Right ventricle myocardium inferior (tissue), 1 donor: ENCODE measurements around the gene OTOP2. TPM values are rescaled to one million over a fixed set of nuclear protein-coding genes. Genes with fewer than 3 reads are reported as not detected.
"Not testable (repeated sequence)": the region's sequence is repeated elsewhere in the genome, so short reads cannot be mapped to it uniquely, and the experiment has no call there.

Experiments used
- ATAC-seq: fragments of 200-7000 bp; cut with Tn5 transposase; one replicate; pipeline ENCODE4 v1.9.1; 2020; ENCODE audit warnings: mild to moderate bottlenecking, moderate library complexity
- DNase-seq: peaks from one replicate; pipeline ENCODE4 v3.0.0; 2021; ENCODE audit errors: missing footprints
- intact Hi-C: fragments of 100-400 bp; cut with DNase I; formaldehyde crosslinking; loops from one replicate; pipeline ENCODE4 v1.11.0; 2022
- total RNA-seq: library from RNA; stranded (reverse); fragmentation: NEBNext Ultra II Directional; extraction: Animal tissue kit (Norgen Biotek cat#: 25700); gene quantifications from one replicate; pipeline ENCODE4 v1.2.1, GENCODE V29; 2021
- donor health status: DM: no; HTN: yes; CAD: no; lungs with severe emphysema.

Gene OTOP2
- total RNA-seq, 1 donor from 2014 or later, result not detected

DNA sequence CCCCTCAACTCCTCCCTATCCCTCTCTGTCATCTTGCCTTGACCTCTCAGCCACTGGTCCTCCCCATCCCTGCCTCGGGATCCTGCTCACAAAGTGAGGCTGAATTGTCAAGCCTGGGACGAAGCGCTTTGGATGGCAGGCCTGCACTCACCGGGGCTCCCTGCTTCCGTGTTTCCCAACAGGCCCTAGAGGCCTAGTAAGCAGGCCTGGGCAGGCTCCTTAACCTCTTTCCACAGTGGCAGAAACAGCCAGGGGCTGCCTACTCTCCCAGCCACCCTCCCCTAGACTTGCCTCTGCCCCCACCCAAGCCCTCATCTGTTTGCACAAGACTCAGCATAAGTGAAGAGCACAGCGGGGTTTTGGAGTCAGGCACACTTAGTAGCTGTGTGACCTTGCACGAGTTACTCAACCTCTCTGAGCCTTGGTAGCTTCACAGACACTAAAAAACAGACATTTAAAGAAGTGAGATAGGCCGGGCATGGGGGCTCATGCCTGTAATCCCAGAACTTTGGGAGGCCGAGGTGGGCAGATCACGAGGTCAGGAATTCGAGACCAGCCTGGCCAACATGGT is 25.6 kb upstream of the OTOP2 start:
- no peak for ATAC-seq
- intact Hi-C loops, result no loop called here
- DNase-seq, result no peak

DNA sequence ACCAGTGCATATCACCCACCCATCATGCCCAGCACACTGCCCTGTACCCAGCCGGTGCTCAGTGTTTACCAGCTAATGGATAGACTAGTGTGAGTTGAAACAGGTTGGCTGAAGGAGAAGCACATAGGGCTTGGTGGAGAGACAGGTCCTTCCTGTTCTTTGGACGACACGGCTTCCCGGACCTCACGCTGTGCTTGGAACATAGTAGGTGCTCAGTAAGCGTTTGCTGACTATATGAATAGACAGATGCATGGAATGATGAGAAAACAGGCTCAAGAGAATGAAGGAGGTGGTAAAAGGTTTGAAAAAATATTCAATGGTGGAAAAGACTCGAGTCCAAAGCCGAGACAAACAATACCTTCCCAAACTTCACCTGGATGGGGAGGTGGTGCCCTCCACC is 23.9 kb upstream of the OTOP2 start:
- intact Hi-C loops, result no loop called here
- DNase-seq (no peak), ATAC-seq (no peak)

DNA sequence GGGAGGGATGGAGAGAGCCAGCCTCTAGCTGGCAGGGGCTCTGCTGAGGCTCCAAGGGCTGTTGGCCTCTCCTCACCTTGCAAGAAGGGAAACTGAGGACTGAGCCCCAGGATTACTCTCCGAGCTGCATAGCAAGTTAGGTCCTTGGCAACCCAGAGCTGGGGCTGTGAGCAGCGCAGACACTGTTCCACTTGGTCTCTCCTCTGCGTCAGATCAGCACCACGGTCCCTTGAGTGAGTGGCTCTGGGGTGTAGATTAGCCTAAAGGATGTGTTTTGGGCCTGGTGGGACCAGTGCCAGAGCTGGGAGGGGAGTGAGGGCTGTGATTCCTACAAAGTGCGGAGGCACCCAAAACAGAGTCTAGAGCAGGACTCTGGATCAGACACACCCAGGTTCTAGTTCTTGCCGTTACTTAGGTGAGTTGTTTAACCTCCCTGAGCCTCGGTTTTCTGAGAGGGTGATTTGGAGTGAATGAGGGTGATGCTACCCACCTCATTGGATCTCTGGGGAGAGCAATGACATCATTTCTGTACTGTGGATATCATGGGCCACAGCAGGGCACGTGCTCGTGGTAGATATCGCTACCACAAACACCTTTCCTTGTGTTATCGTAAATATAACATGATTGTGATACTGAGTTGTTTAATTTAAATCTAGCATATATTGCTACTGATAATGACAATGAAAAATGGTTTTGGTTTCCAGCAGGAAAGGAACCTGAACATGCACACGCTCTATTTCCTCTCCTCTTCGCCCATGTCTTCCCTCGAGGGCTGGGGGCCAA is 22.5 kb upstream of the OTOP2 start:
- ATAC-seq (no peak), DNase-seq (no peak)
- intact Hi-C loops, result no loop called here

DNA sequence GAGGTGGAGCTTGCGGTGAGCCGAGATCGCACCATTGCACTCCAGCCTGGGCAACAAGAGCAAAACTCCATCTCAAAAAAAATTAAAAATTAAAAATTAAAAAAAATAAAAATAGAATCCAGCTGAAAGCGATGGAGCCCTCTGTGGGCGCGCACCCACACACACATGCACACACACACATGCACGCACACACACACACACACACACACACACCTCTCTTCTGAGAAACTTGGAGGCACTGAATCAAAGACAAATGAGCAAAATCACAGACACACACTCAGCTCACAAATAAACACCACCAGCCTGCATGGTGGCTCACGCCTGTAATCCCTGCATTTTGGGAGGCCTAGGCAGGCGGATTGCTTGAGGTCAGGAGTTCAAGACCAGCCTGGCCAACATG is 21.0 kb upstream of the OTOP2 start:
- intact Hi-C loops, result no loop called here
- ATAC-seq (no peak), DNase-seq (no peak)

DNA sequence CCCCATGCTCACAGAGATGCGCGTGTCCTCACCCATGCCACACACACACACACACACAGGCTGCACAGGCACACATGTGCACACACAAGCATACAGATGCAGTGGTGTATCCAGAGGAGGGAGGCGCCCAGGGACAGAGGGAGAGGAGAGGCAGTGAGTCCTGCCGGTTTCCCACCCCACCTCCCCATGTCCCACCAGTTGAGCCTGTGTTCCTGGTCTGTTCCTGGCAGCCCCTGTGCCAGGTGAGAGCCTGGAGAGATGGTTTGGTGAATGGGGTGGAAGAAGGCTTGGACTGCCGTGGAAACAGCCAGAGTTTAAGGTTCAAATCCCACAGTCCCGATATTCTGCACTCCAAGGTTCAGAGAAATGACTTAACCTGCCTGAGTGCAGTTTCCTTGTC is 20.4 kb upstream of the OTOP2 start:
- no peak for ATAC-seq
- no peak for DNase-seq
- intact Hi-C loops, result no loop called here

DNA sequence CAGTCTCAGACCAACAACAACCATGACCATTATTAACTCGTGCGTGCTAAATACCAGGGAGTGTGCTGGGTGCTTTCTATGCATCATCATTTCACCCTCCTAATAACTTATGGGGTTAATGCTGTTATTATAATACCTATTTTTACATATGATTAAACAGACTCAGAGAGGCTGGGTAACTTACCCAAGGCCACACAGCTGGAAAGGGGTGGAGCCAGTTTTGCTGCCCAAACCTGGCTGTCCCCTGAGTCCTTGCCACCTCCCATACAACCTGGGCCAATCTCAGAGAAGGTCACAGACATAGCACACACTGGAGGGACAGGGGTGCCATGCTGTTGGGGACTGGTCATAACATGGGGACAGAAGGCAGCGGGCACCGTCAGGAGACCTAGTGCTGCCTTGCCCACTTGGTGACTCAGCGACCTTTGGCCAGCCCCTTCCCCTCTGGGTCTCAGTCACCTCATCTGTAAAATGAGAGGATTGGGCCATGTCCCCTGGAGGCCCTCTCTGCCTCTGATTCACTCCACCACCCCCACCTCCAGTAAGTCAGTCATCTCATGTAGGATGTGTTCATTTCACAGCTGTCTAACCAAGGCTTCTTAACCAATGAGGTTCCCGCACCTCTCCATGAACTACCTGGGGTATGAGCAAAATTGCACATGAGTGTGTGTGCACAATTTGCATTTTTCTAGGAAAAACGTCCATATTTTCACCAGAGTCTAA is 19.2 kb upstream of the OTOP2 start:
- intact Hi-C loops, result no loop called here
- no peak for DNase-seq
- no peak for ATAC-seq

DNA sequence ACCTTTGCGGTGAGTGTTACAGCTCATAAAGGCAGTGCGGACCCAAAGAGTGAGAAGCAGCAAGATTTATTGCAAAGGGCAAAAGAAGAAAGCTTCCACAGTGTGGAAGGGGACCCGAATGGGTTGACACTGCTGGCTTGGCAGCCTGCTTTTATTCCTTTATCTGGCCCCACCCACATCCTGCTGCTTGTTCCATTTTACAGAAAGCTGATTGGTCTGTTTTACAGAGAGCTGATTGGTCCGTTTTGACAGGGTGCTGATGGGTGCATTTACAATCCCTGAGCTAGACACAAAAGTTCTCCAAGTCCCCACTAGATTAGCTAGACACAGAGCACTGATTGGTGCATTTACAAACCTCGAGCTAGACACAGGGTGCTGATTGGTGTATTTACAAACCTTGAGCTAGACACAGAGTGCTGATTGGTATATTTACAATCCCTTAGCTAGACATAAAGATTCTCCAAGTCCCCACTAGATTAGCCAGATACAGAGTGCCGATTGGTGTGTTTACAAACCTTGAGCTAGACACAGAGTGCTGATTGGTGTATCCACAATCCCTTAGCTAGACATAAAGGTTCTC is 17.8 kb upstream of the OTOP2 start:
- intact Hi-C loops, DNase-seq: not testable (repeated sequence)

DNA sequence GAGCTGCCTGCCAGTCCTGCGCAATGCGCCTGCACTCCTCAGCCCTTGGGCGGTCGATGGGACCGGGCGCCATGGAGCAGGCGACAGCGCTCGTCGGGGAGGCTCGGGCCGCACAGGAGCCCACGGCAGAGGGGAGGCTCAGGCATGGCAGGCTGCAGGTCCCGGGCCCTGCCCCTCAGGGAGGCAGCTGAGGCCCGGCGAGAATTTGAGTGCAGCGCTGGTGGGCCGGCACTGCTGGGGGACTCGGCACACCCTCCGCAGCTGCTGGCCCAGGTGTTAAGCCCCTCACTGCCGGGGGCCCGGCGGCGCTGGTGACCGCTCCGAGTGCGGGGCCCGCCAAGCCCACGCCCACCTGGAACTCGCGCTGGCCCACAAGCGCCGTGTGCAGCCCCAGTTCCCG is 17.1 kb upstream of the OTOP2 start:
- intact Hi-C loops, result no loop called here
- no peak for ATAC-seq
- DNase-seq, result no peak

More for the DNA sequence above, 17.8 kb upstream of the OTOP2 start:
- ATAC-seq, result not testable (repeated sequence)

DNA sequence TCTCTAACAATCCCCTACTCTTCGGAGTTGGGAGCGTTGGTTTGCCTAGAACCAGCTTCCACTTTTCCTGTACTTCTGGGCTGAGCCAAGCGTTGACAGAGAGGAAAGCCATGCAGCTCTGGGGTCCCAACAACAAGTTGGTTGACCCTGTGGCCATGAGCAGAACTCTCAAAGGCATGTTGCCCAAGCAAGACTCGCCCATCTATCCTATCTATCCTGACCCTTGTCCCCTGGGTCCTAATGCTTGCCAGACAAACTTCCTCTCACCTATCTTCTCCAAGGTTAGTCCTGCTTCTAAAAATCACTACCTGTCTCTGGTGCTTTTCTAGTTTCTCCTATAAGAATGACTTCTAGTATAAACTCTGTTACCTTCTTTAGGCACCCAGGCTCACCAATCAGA is 15.0 kb upstream of the OTOP2 start:
- intact Hi-C loops, ATAC-seq, DNase-seq: not testable (repeated sequence)

DNA sequence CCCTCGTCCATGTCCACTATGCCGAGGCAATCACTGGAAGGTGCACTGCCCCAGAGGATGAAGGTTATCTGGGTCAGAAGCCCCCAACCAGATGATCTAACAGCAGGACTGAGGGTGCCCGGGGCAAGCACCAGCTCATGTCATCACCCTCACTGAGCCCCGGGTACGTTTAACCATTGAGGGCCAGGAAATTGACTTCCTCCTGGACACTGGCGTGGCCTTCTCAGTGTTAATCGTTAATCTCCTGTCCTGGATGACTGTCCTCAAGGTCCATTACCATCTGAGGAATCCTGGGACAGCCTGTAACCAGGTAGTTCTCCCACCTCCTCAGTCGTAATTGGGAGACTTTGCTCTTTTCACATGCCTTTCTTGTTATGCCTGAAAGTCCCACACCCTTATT is 12.7 kb upstream of the OTOP2 start:
- ATAC-seq, intact Hi-C loops, DNase-seq: not testable (repeated sequence)

DNA sequence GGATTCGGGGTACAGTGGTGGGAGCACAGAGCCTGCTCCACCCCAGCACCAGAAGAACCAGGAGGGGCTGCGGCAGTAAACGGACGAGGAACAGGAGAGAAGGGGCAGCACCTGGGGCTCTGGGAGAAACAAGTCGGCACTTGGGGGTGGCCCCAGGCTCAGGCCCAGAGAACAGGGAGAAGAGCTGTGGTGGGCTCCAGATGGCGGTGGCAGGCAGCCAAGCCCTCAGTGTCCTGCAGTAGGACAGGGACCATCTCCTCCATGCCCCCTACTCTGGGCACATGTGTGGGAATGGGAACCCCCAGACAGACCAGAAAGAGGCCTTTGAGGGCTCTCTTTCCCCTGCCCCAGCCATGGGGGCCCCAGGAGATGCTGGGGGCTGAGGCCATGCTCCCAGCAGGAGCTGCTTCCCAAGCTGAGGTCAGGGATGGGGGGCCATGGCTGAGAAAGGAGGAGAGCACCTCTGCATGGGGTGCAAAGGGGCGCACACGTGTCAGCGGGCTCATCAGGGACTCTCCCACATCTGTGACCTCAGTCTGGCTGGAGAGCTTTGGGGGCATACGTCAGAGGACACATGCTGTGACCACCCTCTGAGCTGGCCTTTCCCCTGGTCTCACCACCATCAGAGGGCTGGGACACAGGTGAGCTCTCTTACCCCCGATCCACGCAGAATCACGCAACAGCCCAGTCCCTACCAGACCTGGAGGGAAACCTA is 7.8 kb upstream of the OTOP2 start:
- no peak for ATAC-seq
- intact Hi-C loops, result no loop called here
- DNase-seq, result no peak

DNA sequence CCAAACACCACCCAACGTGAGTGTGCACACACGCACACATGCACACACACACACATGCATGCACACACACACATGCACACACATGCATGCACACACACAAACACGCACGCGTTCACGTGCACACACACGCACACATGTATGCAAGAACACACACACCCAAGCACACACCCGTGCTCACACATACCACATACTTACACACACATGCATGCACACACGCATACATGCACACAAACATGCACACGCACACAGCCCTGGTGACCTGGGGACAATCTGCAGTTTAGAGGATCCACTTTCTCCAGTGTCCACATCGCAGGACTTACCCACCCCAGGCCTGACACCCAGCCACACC is 7.2 kb upstream of the OTOP2 start:
- intact Hi-C loops, result no loop called here

DNA sequence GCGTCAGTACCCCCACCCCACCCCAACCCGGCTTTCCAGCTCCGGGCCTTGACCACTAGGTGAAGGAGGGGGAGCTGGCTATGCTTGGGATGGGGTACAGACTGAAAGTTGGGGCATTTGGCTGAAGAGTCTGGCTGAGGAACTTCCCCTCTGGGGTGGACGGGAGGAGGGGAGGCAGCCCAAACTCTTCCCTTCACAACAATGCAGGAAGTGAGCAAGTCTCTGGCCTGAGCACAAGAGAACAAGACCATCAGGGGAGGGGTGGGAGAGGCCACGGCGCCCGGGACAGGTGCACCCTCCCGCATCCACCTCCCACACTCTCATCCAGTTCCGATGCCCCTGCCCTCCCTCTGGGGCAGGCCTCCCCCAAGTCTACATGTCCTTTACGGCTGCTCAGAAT is 6.6 kb upstream of the OTOP2 start:
- ATAC-seq (no peak), DNase-seq (no peak)
- intact Hi-C loops, result no loop called here

More for the DNA sequence above, 7.2 kb upstream of the OTOP2 start:
- ATAC-seq, result no peak
- DNase-seq, result no peak

DNA sequence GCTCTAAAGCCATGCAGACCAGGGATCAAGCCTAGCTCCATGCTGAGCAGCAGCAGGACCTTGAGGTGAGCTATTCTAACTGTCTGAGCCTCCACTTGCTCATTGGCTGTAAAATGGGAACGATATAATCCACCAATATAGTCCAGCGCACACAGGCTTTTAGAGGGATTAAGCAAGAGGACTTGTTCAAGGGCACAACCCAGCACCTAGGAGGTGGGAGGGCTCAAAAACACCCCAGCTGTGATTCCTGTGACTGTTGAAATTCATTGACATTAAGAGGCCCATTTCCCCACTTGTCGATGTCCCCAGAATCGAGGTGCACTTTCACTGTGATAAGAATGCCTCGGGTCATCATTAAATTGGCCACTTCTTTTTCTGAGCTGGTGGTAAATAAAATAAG is 5.2 kb upstream of the OTOP2 start:
- DNase-seq (no peak), ATAC-seq (no peak)
- intact Hi-C loops, result no loop called here

DNA sequence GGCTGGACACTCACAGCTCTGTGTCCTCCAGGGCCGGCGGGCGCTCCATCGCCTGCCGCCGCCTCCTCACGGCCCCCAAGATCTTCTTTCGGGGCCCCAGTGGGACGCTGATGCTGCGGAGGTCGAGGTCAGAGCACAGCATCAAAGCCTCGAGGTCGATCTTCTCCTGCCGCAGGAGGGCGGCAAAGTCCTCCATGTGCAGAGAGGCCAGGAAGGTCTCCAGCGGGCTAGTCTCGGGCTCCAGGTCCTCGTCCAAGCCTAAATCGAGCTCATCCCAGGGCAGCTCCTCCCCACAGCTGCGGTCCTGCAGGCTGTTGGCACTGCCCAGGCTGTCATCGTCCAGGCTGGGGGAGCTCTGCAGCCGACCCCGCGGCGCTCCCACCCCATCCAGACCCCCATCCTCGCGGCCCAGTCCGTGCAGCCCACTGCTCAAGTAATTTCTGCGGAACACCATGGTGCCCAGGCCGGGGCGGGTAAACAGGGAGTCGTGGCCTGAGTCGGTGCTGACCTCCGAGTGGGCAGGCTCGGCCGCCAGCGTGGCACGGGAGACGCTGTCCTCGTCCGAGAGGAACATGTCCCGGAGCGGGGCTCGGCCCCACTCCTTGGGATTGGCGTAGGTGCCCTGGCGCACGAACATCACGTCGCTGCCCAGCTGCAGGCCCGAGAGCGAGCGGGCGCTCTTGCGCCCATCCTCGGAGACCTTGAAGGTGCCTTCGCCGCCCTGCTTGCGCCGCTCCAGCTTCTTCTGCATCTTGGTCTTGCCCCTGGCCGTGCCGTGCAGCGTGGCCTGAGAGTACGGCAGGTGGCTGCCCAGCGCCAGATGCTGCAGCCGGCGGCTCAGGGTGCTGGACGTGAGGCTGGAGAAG is 4.4 kb upstream of the OTOP2 start:
- intact Hi-C loops, result no loop called here

DNA sequence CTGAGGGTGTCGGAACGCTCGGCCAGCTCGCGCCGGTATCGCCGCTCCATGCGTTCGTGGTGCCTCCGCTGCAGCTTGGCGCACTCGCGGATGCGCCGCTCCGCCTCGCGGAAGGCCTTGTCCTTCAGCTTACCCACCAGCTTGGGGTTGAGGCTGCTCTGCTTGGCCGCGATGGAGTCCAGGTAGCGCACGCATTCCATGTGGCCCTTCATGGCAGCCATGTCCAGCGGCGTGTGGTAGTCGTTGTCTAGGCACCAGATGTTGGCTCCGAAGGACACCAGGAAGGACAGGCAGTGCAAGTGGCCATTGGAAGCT is 3.8 kb upstream of the OTOP2 start:
- DNase-seq, result no peak
- ATAC-seq, result no peak
- intact Hi-C loops, result no loop called here

More for the DNA sequence above, 4.4 kb upstream of the OTOP2 start:
- ATAC-seq, result no peak
- no peak for DNase-seq

DNA sequence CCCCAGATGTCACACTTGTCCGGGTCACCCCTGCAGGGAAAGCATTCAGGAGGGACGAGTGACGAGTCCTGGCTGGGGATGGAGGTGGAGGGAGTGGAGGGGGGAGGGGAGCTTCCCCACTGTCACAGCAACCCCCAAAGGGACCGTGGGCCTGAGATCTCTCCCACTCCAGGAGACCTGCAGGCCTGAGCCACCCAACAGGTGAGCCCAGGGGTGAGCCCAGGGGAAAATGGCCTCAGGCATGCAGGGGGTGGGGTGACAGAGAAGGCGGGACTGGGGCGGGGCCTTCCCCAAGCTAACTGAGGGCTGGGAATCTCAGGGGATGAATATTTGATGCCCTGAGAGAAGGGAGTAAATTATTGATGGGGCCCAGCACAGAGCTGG is 3.4 kb upstream of the OTOP2 start:
- intact Hi-C loops, result no loop called here
- ATAC-seq (no peak), DNase-seq (no peak)

DNA sequence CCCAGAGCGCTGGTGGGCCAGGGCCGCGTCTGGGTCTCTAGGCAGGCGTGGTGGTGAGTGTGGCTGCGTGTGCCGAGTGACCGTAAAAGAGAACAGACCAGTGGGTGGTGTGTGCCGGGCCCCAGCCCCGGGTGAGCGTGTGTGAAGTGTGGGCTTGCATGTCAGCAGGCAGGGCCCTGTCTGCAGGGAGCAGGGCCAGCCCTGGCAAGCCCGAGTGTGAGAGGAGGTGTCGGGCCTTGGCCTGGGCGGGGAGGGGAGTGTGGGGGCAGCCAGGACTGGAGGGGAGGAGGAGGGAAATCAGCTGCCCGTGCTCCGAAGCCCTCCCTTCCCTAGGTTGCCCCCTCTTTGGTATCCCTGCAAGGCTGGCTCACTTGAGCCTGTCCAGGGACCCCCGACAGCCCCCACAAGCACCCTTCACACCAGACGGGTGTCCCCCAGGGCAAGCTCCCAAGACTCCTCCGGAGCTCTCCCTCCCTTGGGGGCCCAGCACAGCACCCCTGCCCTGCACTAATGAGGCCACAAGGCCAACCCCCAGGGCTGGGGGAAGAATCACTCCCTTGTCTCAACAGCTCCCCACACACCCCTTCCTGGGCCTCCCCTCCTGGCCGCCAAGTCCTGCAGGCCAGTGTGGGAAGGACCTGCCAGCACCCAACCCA is 2.9 kb upstream of the OTOP2 start:
- intact Hi-C loops, result no loop called here
- ATAC-seq, result no peak

More for the DNA sequence above, 2.9 kb upstream of the OTOP2 start:
- no peak for DNase-seq
